HG03457 (cell line): Measurements from ENCODE around the gene SULT6B1.

Experiments used
- ATAC-seq: cut with Tn5 transposase; IDR thresholded peaks from one replicate; pipeline ENCODE4 v1.9.1; 2021; ENCODE audit warnings: moderate number of reproducible peaks; ENCODE audit not compliant: unreplicated experiment

SULT6B1 gene

GRCh38 chr2:37153224-37153623 is 35.2 kb downstream of the SULT6B1 start:
- no peak for ATAC-seq

GRCh38 chr2:37149626-37150322 is 38.7 kb downstream of the SULT6B1 start:
- ATAC-seq = no peak

GRCh38 chr2:37148325-37148724 is 40.1 kb downstream of the SULT6B1 start:
- no peak for ATAC-seq

- ATAC-seq = no peak
These were observed 42.4 kb downstream of the SULT6B1 start for GRCh38 chr2:37146062-37146461.

- ATAC-seq = no peak
These were observed 44.5 kb downstream of the SULT6B1 start for GRCh38 chr2:37143974-37144373.

- no peak for ATAC-seq
These were observed 45.9 kb downstream of the SULT6B1 start for GRCh38 chr2:37142546-37142945.

GRCh38 chr2:37132914-37133313 is 55.6 kb downstream of the SULT6B1 start:
- ATAC-seq = no peak

- no peak for ATAC-seq
These were observed 63.1 kb downstream of the SULT6B1 start for GRCh38 chr2:37125416-37125815.

- no peak for ATAC-seq
These were observed 69.3 kb downstream of the SULT6B1 start for GRCh38 chr2:37119157-37119556.
